Lung (tissue), 12 donors: ENCODE results near the gene CAMK1D. TPM values are rescaled to one million over a fixed set of nuclear protein-coding genes. Genes with fewer than 3 reads are reported as not detected.

Experiments used
- ATAC-seq: fragments of 200-7000 bp; cut with Tn5 transposase; one replicate; pipeline ENCODE4 v1.9.1; 2020; ENCODE audit warnings: moderate number of reproducible peaks; ENCODE audit not compliant: insufficient read depth, low FRiP score
- DNase-seq, 3 donors: peaks; one replicate each; pipeline ENCODE4 v3.0.0-alpha.2; 2013 to 2017
- H3K27ac ChIP-seq, 2 donors: one replicate each; pipeline ENCODE4 v1.5.1; 2013; ENCODE audit warnings: mild to moderate bottlenecking in 2 of 2, moderate library complexity in 2 of 2, control low read depth in 1 of 2, inconsistent platforms in 1 of 2, low read depth in 1 of 2, low read length in 1 of 2
- H3K27me3 ChIP-seq, 3 donors: one replicate each; pipeline ENCODE4 v1.5.1; 2013; ENCODE audit warnings: low read length in 2 of 3; ENCODE audit not compliant: control insufficient read depth in 3 of 3, insufficient read depth in 3 of 3
- H3K36me3 ChIP-seq, 4 donors: one replicate each; pipeline ENCODE4 v1.5.1; 2013; ENCODE audit warnings: low read length in 4 of 4, mild to moderate bottlenecking in 1 of 4, moderate library complexity in 1 of 4; ENCODE audit not compliant: control insufficient read depth in 4 of 4, insufficient read depth in 4 of 4
- H3K4me1 ChIP-seq, 5 donors: one replicate each; pipeline ENCODE4 v1.5.1; 2013; ENCODE audit warnings: low read length in 5 of 5, mild to moderate bottlenecking in 2 of 5, moderate library complexity in 1 of 5; ENCODE audit not compliant: control insufficient read depth in 5 of 5, insufficient read depth in 5 of 5
- H3K4me3 ChIP-seq: one replicate; pipeline ENCODE4 v1.5.1; 2013; ENCODE audit warnings: mild to moderate bottlenecking, control low read depth, moderate library complexity
- H3K9ac ChIP-seq, 2 donors: one replicate each; pipeline ENCODE4 v1.5.1; 2013; ENCODE audit warnings: low read length in 2 of 2, control low read depth in 1 of 2; ENCODE audit not compliant: insufficient read depth in 1 of 2
- H3K9me3 ChIP-seq, 4 donors: one replicate each; pipeline ENCODE4 v1.5.1; 2013; ENCODE audit warnings: low read length in 3 of 4, mild to moderate bottlenecking in 1 of 4, moderate library complexity in 1 of 4; ENCODE audit not compliant: control insufficient read depth in 4 of 4, insufficient read depth in 3 of 4
- WGBS, 2 donors: extraction: QIAGEN DNeasy Blood & Tissue Kit; methylation state at CpG; one replicate each; pipeline ENCODE4 v1.1.7; 2013; 5-methylcytosine and 5-hydroxymethylcytosine counted together
- polyA plus RNA-seq, 2 donors: library from polyadenylated mRNA; stranded (reverse); fragments of 200-250 nt; gene quantifications; one replicate each; pipeline ENCODE4 v1.2.1, GENCODE V29; 2013
- total RNA-seq, 2 donors: library from RNA; depleted of rRNA in 1 of 2; stranded (reverse); fragments of >200 nt in 1 of 2; gene quantifications; one replicate each; pipeline ENCODE4 v1.2.1, GENCODE V29; 2014 to 2021
- TF ChIP-seq, protein P1 (sequence below): IDR thresholded peaks from 2 replicates; pipeline ENCODE4 v1.5.1; 2012; ENCODE audit warnings: mild to moderate bottlenecking; ENCODE audit errors: control extremely low read depth, extremely low read depth
- donor health status: control.
- donor health status: control.
- donor health status: Bipolar disorder and iron deficiency.
- donor health status: healthy.
- donor health status: DM: yes; HTN: yes; CAD: no.

Gene CAMK1D
- total and polyA plus RNA-seq, 4 donors = 3.2 to 37.4 (median 7.0) TPM

DNA sequence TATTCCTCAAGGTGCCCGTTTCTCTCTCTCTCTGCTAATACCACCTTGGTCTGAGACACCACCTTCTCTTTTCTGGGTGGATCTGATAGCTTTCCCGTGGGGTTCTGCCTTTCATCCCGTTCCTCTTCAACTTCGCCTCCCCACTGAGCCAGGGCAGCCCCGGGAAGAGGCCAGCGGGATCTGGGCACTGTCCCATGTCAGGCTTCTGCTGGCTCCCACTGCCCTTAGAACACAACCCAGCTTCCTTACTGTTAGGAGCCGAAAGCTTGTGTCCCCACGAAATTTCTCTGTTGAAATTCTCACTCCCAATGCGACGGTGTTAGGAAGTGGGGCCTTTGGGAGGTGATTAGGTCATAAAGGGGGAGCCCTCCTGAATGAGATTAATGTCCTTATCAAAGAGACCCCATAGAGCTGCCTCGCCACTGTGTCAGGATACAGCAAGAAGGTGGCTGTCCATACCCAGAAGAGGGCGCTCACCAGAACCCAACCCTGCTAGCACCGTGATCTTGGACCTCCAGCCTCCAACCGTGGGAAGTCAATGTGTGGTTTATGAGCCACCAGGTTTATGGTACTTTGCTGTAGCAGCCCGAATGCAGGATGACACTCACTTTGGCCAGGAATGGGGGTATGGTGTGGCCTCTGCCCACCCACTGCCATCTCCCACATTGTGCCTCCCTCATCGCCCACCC is 79.2 kb downstream of the CAMK1D start:
- no peaks in the 10 kb centered on the region for H3K9me3 ChIP-seq
- peaks cover 0 to 45% (median 0%) of the 10 kb centered on the region in 3 donors for H3K27me3 ChIP-seq
- DNase-seq (no peak), ATAC-seq (no peak)
- WGBS, 2 donors = 88 to 93% methylated on average over 16 of the region's 16 CpGs
- TF ChIP-seq, protein P1, sequence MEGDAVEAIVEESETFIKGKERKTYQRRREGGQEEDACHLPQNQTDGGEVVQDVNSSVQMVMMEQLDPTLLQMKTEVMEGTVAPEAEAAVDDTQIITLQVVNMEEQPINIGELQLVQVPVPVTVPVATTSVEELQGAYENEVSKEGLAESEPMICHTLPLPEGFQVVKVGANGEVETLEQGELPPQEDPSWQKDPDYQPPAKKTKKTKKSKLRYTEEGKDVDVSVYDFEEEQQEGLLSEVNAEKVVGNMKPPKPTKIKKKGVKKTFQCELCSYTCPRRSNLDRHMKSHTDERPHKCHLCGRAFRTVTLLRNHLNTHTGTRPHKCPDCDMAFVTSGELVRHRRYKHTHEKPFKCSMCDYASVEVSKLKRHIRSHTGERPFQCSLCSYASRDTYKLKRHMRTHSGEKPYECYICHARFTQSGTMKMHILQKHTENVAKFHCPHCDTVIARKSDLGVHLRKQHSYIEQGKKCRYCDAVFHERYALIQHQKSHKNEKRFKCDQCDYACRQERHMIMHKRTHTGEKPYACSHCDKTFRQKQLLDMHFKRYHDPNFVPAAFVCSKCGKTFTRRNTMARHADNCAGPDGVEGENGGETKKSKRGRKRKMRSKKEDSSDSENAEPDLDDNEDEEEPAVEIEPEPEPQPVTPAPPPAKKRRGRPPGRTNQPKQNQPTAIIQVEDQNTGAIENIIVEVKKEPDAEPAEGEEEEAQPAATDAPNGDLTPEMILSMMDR = no peak
- peaks cover 0 to 2% (median 0%) of the 10 kb centered on the region in 5 donors for H3K4me1 ChIP-seq
- H3K27ac ChIP-seq = no peak overlapping the region
- H3K4me3 ChIP-seq = no peak overlapping the region
- H3K9ac ChIP-seq = no peak overlapping the region
- H3K36me3 ChIP-seq = no peaks in the 10 kb centered on the region

DNA sequence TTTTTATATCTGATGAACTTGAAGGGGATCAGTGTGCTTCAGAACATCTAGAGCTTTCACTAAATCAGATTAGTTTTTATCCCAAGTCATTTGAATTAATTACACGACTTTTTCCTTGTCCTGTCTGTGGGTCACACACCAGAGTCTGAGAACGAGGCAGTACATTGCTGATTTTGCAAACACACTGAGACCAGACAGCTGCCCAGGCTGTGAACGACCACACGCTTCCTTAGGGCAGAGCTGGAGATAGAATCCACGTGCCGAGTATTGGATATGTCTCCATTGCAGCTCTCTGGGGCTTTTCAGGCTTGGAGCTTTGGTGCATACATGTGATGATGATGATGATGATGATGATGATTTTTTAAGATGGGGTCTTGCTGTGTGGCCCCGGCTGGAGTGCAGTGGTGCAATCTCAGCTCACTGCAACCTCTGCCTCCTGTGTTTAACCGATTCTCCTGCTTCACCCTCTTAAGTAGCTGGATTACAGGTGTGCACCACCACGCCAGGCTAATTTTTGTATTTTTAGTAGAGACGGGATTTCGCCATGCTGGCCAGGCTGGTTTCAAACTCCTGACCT is 81.1 kb downstream of the CAMK1D start:
- no peak for ATAC-seq

DNA sequence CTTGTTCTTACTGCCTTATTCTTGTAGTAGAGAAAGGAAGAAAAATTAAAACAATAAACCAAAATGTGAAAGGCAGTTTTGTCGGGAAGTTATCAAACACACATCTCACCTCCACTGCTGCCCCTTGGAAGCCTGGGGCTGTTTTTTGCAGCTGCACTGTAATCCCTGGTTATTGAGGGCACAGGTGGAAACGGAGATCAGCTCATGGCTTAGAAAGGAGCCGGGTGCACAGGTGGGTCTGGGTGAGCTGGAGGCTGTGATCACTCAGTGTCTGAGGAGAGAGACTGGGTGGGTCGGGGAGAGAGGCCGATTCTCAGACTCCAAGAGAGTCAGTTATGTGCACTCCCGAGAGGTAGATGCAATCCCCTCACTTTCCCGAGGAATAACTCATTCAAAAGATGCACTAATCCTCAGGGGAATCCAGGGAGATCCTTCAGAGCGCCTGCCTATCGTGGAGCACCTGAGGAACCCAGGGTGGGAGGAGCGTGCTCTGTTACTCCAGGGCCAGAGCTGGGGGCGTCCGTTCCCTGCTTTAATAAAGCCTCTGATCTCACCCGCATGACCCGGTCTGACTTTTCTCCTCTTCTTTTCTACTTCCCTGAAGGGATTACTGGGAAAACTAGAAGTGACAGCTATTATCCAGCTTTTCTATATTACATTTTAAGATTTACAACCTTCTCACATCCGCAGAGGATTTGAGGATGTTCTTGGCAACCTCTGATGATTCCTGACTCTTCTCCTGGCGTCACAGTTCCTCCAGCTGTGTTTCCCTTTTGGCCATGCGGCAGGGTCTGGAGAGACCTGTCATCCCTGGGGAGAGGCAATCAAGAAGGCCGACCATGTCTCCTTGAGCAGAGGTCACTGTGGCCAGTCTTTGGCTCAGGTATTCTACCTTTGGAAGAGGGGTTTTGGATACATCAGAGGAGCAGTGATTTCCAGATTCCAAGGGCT is 82.1 kb downstream of the CAMK1D start:
- no peak for ATAC-seq
- H3K27me3 ChIP-seq = peaks cover 0 to 44% (median 0%) of the 10 kb centered on the region in 3 donors
- DNase-seq = no peak
- WGBS, 2 donors = 85 to 87% methylated on average over 18 of the region's 18 CpGs
- H3K9ac ChIP-seq = no peak overlapping the region
- peaks cover 0 to 2% (median 0%) of the 10 kb centered on the region in 4 donors for H3K9me3 ChIP-seq
- TF ChIP-seq, protein P1 = no peak
- no peak overlapping the region for H3K27ac ChIP-seq
- no peak overlapping the region for H3K4me3 ChIP-seq
- H3K4me1 ChIP-seq = no peaks in the 10 kb centered on the region
- H3K36me3 ChIP-seq = no peaks in the 10 kb centered on the region

More for the DNA sequence above, 81.1 kb downstream of the CAMK1D start:
- 79 to 81% methylated on average over 11 of the region's 11 CpGs for WGBS, 2 donors
- Histone ChIP-seq H3K36me3 (no peaks in the 10 kb centered on the region), H3K27ac (no peak overlapping the region), H3K4me1 (no peaks in the 10 kb centered on the region), H3K9me3 (peaks cover 0 to 2% (median 0%) of the 10 kb centered on the region in 4 donors), H3K9ac (no peak overlapping the region), H3K27me3 (peaks cover 0 to 50% (median 0%) of the 10 kb centered on the region in 3 donors), H3K4me3 (no peak overlapping the region)
- no peak for DNase-seq
- TF ChIP-seq, protein P1 = no peak
